H9 (cell line): ENCODE results near the gene GRIK3. TPM values are rescaled to one million over a fixed set of nuclear protein-coding genes. Genes with fewer than 3 reads are reported as not detected.

Source experiments
- DNase-seq: peaks from one replicate; pipeline ENCODE4 v3.0.0-alpha.2; 2017
- H2AFZ ChIP-seq: one replicate; pipeline ENCODE4 v1.6.1; 2013; ENCODE audit warnings: mild to moderate bottlenecking, low read length, control low read depth, moderate library complexity
- H2AK5ac ChIP-seq: 2 replicates; pipeline ENCODE4 v1.6.1; 2013; ENCODE audit warnings: low read length, control low read depth, mixed read lengths; ENCODE audit not compliant: insufficient read length
- H2BK120ac ChIP-seq: one replicate; pipeline ENCODE4 v1.6.1; 2013; ENCODE audit warnings: low read depth, mild to moderate bottlenecking, low read length, control low read depth, inconsistent platforms; ENCODE audit not compliant: poor library complexity, severe bottlenecking
- H2BK12ac ChIP-seq: 2 replicates; pipeline ENCODE4 v1.6.1; 2013; ENCODE audit warnings: low read length, control low read depth, mixed read lengths, low read depth; ENCODE audit not compliant: insufficient read length
- H2BK15ac ChIP-seq: 2 replicates; pipeline ENCODE4 v1.6.1; 2013; ENCODE audit warnings: low read depth, low read length, control low read depth
- H2BK20ac ChIP-seq: one replicate; pipeline ENCODE4 v1.6.1; 2013; ENCODE audit warnings: low read depth, mild to moderate bottlenecking, low read length, control low read depth, inconsistent platforms; ENCODE audit not compliant: poor library complexity, severe bottlenecking
- H2BK5ac ChIP-seq: 2 replicates; pipeline ENCODE4 v1.6.1; 2013; ENCODE audit warnings: low read length, control low read depth, mixed read lengths; ENCODE audit not compliant: insufficient read length
- H3K14ac ChIP-seq: 2 replicates; pipeline ENCODE4 v1.6.1; 2013; ENCODE audit warnings: low read length, control low read depth; ENCODE audit not compliant: insufficient read depth
- H3K18ac ChIP-seq: 2 replicates; pipeline ENCODE4 v1.6.1; 2013; ENCODE audit warnings: low read depth, mild to moderate bottlenecking, mixed read lengths, low read length, control low read depth; ENCODE audit not compliant: insufficient read length
- H3K23ac ChIP-seq: 2 replicates; pipeline ENCODE4 v1.6.1; 2013; ENCODE audit warnings: low read length, control low read depth, mixed read lengths, low read depth; ENCODE audit not compliant: insufficient read length
- H3K23me2 ChIP-seq: 2 replicates; pipeline ENCODE4 v1.6.1; 2013; ENCODE audit warnings: low read depth, mild to moderate bottlenecking, mixed read lengths, low read length, control low read depth; ENCODE audit not compliant: insufficient read length, poor library complexity, severe bottlenecking
- H3K27ac ChIP-seq: 2 replicates; pipeline ENCODE4 v1.5.1; 2013; ENCODE audit warnings: low read length, control low read depth, mixed read lengths, low read depth; ENCODE audit not compliant: insufficient read length
- H3K27me3 ChIP-seq: 2 replicates; pipeline ENCODE4 v1.6.1; 2013; ENCODE audit warnings: low read length, control low read depth, inconsistent platforms; ENCODE audit not compliant: insufficient read depth
- H3K4ac ChIP-seq: 2 replicates; pipeline ENCODE4 v1.6.1; 2013; ENCODE audit warnings: low read depth, mild to moderate bottlenecking, control low read depth, inconsistent platforms, low read length, moderate library complexity
- H3K4me1 ChIP-seq: 2 replicates; pipeline ENCODE4 v1.6.1; 2013; ENCODE audit warnings: low read length, control low read depth, inconsistent platforms; ENCODE audit not compliant: insufficient read depth
- H3K4me2 ChIP-seq: 2 replicates; pipeline ENCODE4 v1.6.1; 2013; ENCODE audit warnings: low read length, control low read depth, mixed read lengths; ENCODE audit not compliant: insufficient read length, insufficient read depth
- H3K56ac ChIP-seq: 2 replicates; pipeline ENCODE4 v1.6.1; 2013; ENCODE audit warnings: low read depth, mild to moderate bottlenecking, mixed read lengths, low read length, control low read depth; ENCODE audit not compliant: insufficient read length
- H3K79me1 ChIP-seq: 2 replicates; pipeline ENCODE4 v1.6.1; 2013; ENCODE audit warnings: low read depth, mild to moderate bottlenecking, moderate library complexity, low read length, control low read depth, inconsistent platforms; ENCODE audit not compliant: insufficient read depth, poor library complexity, severe bottlenecking
- H3K79me2 ChIP-seq: 2 replicates; pipeline ENCODE4 v1.6.1; 2013; ENCODE audit warnings: low read length, control low read depth, inconsistent platforms; ENCODE audit not compliant: insufficient read depth
- H3K9ac ChIP-seq: 2 replicates; pipeline ENCODE4 v1.6.1; 2013; ENCODE audit warnings: low read length, control low read depth, mixed read lengths; ENCODE audit not compliant: insufficient read length; ENCODE audit errors: extremely low read depth
- H3K9me3 ChIP-seq: one replicate; pipeline ENCODE4 v1.6.1; 2013; ENCODE audit warnings: low read depth, low read length, inconsistent platforms; ENCODE audit not compliant: control insufficient read depth
- H3T11ph ChIP-seq: one replicate; pipeline ENCODE4 v1.6.1; 2013; ENCODE audit warnings: mild to moderate bottlenecking, low read length, control low read depth, inconsistent platforms
- H4K20me1 ChIP-seq: one replicate; pipeline ENCODE4 v1.6.1; 2013; ENCODE audit not compliant: control insufficient read depth, insufficient read length, insufficient read depth
- H4K5ac ChIP-seq: 2 replicates; pipeline ENCODE4 v1.6.1; 2013; ENCODE audit warnings: low read depth, mild to moderate bottlenecking, mixed read lengths, low read length, control low read depth; ENCODE audit not compliant: insufficient read length
- H4K8ac ChIP-seq: replicated peaks from 2 replicates; pipeline ENCODE4 v1.6.1; 2013; ENCODE audit warnings: low read length, control low read depth, mixed read lengths, low read depth; ENCODE audit not compliant: insufficient read length
- H4K91ac ChIP-seq: 2 replicates; pipeline ENCODE4 v1.6.1; 2013; ENCODE audit warnings: low read depth, mild to moderate bottlenecking, moderate library complexity, mixed read lengths, low read length, control low read depth; ENCODE audit not compliant: insufficient read length
- H3K27ac Mint-ChIP-seq, 3 experiments: 2 replicates in 2 of 3; 3 replicates in 1 of 3; pipeline ENCODE4 v1.8.0; 2020 to 2021; ENCODE audit warnings: mixed read lengths in 3 of 3, mild to moderate bottlenecking in 1 of 3, moderate library complexity in 1 of 3
- H3K27me3 Mint-ChIP-seq: 2 replicates; pipeline ENCODE4 v1.8.0; 2021; ENCODE audit warnings: low read depth, mild to moderate bottlenecking, moderate library complexity, mixed read lengths
- H3K36me3 Mint-ChIP-seq, 3 experiments: 2 replicates in 2 of 3; 3 replicates in 1 of 3; pipeline ENCODE4 v1.8.0; 2020 to 2021; ENCODE audit warnings: low read depth in 3 of 3, mixed read lengths in 3 of 3; ENCODE audit not compliant: insufficient read depth in 1 of 3
- H3K4me1 Mint-ChIP-seq, 2 experiments: 2 replicates each; pipeline ENCODE4 v1.8.0; 2020; ENCODE audit warnings: mixed read lengths in 2 of 2
- H3K4me3 Mint-ChIP-seq, 2 experiments: 2 replicates in 1 of 2; 3 replicates in 1 of 2; pipeline ENCODE4 v1.8.0; 2020 to 2021; ENCODE audit warnings: mild to moderate bottlenecking in 2 of 2, mixed read lengths in 2 of 2, moderate library complexity in 1 of 2
- H3K9me3 Mint-ChIP-seq, 2 experiments: 2 replicates in 1 of 2; 3 replicates in 1 of 2; pipeline ENCODE4 v1.8.0; 2020; ENCODE audit warnings: mild to moderate bottlenecking in 2 of 2, mixed read lengths in 2 of 2, moderate library complexity in 1 of 2
- CTCF ChIP-seq: fragments of 200-600 bp; sonication (generic); conservative IDR thresholded peaks from 3 replicates; pipeline ENCODE4 v1.8.0; 2021; ENCODE audit warnings: antibody characterized with exemption, mild to moderate bottlenecking
- WGBS: extraction: QIAGEN DNeasy Blood & Tissue Kit; methylation state at CpG from one replicate; pipeline ENCODE4 v1.1.7; 2013; ENCODE audit warnings: missing lambda C conversion rate, low lambda C conversion rate, mixed read lengths; ENCODE audit not compliant: insufficient read length; ENCODE audit errors: extremely low coverage; 5-methylcytosine and 5-hydroxymethylcytosine counted together
- total RNA-seq: library from RNA; stranded (reverse); gene quantifications from 2 replicates; pipeline ENCODE4 v1.2.1, GENCODE V29; 2021

Gene GRIK3
- total RNA-seq, 1 experiment from 2014 or later: 1.7 TPM

- H3K4me2 ChIP-seq: no peak overlapping the region
- no peak overlapping the region for H3T11ph ChIP-seq
- H3K56ac ChIP-seq: no peak overlapping the region
- H4K20me1 ChIP-seq: no peaks in the 10 kb centered on the region
- Mint-ChIP-seq H3K27ac (no peak overlapping the region), H3K27me3 (peaks cover 9% of the 10 kb centered on the region), H3K4me1 (no peaks in the 10 kb centered on the region), H3K9me3 (no peaks in the 10 kb centered on the region; a peak in 1 of 5 replicates), H3K36me3 (no peaks in the 10 kb centered on the region; a peak in 1 of 7 replicates), H3K4me3 (no peak overlapping the region)
- H2BK20ac ChIP-seq: no peak overlapping the region
- no peak overlapping the region for H2BK12ac ChIP-seq
- no peak overlapping the region for H2BK120ac ChIP-seq
- no peak overlapping the region for H4K5ac ChIP-seq
- H3K27ac ChIP-seq: no peak overlapping the region
- H4K91ac ChIP-seq: no peak overlapping the region
- WGBS: no CpG with 5 or more reads among the region's 3 CpGs
- H3K27me3 ChIP-seq: no peaks in the 10 kb centered on the region
- H3K9me3 ChIP-seq: no peaks in the 10 kb centered on the region
- H3K79me1 ChIP-seq: no peaks in the 10 kb centered on the region
- no peak overlapping the region for H2AFZ ChIP-seq
- no peak overlapping the region for H2BK5ac ChIP-seq
- H3K23ac ChIP-seq: no peak overlapping the region
- H3K4ac ChIP-seq: no peak overlapping the region
- H3K4me1 ChIP-seq: no peaks in the 10 kb centered on the region
- H3K14ac ChIP-seq: no peak overlapping the region
- TF ChIP-seq CTCF: no peak
- H3K18ac ChIP-seq: no peak overlapping the region
- H3K23me2 ChIP-seq: no peaks in the 10 kb centered on the region
- DNase-seq: no peak
- no peak overlapping the region for H2AK5ac ChIP-seq
- H3K9ac ChIP-seq: no peak overlapping the region
- H2BK15ac ChIP-seq: no peak overlapping the region
- no peaks in the 10 kb centered on the region for H3K79me2 ChIP-seq
- H4K8ac ChIP-seq: no peak overlapping the region
These were observed 43.4 kb downstream of the GRIK3 start for GRCh38 chr1:36990928-36991327.
